HG03521 (cell line): ENCODE results near the gene KRTAP4-9.
"Not testable (repeated sequence)": the region's sequence is repeated elsewhere in the genome, so short reads cannot be mapped to it uniquely, and the experiment has no call there.

Experiments used
- ATAC-seq: cut with Tn5 transposase; IDR thresholded peaks from one replicate; pipeline ENCODE4 v1.9.1; 2021; ENCODE audit warnings: mild to moderate bottlenecking, moderate library complexity; ENCODE audit not compliant: unreplicated experiment

Gene KRTAP4-9

DNA sequence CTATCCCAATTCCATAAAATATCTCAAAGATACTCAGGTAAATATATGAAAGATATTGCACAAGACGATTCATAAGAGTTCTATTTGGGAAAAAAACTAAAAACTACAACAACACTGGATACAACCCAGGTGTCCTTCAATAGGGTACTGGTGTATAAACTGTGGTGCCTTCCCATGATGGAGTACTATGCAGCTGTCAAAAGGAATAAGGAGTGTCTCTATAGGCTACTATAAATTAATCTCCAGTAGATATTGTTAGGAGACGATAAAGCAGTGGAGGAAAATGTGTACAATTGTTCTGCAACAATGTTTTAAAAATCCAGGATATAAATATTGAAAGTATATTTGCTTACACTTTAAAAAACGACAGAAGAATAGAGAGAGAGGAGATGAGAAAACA lies 21.2 kb downstream of the KRTAP4-9 start:
- ATAC-seq: no peak

DNA sequence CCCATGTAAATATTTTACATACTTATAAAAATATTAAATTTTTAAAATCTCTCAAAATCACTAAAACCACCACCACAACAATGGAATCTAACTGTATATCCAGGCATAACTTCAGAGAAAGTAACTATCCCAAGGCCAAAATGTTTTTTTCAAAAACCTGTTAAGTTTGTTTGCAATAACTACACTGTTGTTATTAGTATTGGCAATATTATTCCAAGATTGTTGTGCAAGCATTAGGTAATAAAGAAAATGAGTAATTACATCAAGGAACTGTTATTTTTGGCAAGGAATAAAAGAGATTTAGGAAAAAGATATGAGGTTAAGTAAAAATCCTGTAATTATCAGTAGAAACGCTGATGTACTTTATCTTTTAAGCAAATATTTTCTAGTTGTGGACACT lies 22.2 kb downstream of the KRTAP4-9 start:
- no peak for ATAC-seq

DNA sequence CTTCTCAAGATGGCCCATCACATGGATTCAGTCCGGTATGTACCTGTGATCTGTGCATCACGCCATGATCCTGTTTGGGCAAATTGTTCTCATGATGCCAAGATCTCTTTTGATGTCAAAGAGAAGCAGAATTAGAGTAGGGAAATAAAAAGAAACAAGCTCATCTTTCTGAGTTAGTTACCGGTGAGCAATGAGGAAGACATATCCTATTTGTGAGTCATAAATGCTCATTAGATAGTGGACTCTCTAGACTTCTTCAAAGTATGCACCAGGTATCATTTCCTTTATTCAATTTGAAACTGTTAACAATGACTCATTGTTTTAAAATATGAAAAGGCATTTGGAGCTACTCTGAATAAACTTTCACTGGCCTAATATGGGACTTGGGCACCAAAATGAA lies 26.8 kb downstream of the KRTAP4-9 start:
- ATAC-seq: no peak

DNA sequence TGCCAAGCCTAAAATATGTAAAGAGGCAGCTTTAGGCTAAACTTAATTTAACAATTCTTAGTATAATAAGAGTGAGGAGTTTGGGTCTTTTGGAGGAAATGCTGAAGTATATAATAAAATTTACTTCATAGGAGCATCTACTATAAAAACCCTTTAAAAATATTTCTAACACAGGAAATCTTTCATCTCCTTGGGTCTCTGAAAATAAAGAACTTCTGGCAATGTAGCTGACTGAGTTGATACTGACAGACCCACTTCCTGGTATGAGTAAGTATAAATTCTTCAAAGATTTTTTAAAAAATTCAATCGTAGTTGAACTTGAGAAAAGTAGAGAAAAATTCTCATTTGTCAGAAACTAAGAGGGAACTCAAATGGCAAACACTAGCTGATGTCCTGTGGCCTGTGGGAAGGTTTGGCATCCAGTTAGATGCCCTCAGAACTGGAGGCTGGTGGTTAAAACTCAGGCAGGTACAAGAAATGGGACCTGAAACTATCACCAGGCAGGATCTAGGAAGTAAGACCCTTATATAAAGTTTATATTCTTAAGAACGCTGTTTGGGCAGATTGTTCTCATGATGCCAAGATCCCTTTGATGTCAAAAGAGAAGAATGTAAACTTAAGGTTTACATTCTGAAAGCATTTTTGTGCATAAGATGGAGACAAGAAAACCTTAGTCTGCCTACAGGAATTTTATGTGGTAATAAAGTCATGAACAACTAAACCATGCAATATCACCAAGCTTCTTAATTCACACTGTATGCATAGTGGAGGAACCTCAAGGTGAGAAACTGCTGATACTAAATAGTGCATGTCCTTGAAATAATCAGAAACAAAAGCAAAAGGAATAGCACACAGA lies 28.9 kb downstream of the KRTAP4-9 start:
- ATAC-seq: no peak

DNA sequence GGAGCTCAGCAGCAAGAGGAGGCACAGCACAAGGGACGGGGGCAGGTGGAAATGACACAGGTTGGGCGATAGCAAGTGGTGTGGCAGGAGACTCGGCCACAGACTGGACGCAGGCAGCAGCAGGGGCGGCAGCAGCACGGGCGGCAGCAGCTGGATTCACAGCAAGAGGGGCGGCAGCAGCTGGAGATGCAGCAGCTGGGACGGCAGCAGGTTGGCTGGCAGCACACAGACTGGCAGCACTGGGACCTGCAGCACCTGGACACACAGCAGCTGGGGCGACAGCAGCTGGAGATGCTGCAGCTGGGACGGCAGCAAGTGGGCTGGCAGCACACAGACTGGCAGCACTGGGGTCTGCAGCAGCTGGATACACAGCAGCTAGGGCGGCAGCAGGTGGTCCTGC lies 34.7 kb downstream of the KRTAP4-9 start:
- not testable (repeated sequence) for ATAC-seq

DNA sequence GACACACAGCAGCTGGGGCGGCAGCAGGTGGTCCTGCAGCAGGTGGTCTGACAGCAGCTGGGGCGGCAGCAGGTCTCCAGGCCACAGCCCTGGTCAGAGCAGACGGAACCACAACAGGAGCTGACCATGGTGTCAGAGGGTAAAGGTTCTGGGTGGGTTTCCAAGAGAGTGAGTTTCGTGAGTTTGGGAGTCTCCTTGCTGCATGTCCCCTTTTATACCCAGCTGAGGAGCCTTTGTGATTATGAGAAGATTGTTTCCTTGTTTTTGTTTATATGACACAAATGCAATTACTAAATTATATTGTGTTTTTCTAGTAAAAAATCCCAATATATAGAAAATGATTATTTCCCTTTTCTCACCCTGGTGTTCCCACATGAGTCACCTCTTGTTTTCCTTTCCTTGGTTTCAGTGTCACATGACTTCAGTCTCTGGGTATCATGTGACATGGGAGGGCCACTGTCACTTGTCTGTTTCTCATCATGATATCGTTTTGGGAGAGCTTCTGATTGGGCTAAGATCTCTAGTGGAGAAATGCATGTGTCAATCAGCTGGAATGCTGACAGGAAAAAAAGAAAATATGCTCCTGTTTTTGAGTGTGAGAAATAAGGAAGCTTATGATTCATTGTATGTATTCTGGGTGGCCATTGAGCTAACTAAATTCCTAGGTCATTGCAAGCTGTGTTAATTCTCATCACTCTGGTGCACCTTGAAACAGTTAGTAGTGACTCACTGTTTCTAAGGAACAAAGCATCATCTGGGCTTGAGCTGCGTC lies 35.4 kb downstream of the KRTAP4-9 start, which contains the start of gene KRTAP4-6:
TSS of gene KRTAP4-6 (minus strand) at position 185 of the 772 bp plus-strand sequence. CDS start at position 128, 57 bp downstream.
- ATAC-seq: no peak

DNA sequence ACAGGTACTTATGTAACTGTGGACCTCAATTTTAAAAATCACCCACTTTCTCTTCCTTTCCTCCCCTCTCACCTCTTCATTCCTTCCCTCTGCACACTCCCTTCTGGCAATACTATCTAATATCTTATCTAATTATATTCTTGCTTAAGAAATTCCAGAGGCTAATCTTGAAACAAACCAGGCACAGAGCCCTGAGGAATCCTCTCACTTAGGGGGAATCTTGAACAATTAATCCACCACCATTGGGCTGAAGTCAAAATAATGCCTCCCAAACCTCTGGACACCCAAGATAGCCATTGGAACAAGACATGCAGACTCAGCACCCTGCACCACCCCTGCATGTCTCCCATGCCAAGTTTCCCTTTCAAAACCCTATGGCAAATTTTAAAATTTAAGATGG lies 36.2 kb downstream of the KRTAP4-9 start:
- no peak for ATAC-seq

DNA sequence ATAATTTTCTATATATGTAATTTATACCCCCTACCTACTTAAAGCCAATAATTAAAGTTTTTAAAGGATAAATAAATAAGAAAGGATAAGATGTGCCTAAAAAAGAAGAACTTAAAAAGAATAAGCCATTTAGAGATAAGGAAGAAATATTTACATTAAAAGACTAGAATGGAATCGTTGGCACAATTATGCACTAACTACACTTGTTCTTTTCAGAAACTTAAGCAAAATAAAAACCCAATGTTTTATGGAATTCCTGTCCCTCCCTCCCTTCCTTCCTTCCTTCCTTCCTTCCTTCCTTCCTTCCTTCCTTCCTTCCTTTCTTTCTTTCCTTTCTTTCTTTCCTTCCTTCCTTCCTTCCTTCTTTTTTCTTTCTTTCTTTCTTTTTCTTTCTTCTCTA lies 39.7 kb downstream of the KRTAP4-9 start:
- ATAC-seq: no peak

DNA sequence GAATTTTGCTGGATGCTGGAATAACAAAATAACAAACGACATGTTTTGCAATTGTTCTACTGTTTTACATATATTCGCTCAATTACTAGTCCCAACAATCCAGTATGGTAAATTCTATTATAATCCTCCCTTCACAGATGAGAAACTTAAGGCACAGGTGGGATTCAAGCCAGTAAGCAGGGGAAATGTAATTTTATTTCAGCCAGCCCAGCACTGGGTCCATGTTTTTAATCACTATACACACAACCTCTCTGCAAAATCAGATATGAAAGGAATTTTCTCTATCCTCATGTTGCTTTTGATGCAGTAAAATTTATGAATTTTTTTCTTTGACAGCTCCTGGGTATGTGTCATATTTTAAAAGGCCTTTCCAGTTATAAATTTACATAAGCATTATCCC lies 40.1 kb downstream of the KRTAP4-9 start:
- no peak for ATAC-seq

DNA sequence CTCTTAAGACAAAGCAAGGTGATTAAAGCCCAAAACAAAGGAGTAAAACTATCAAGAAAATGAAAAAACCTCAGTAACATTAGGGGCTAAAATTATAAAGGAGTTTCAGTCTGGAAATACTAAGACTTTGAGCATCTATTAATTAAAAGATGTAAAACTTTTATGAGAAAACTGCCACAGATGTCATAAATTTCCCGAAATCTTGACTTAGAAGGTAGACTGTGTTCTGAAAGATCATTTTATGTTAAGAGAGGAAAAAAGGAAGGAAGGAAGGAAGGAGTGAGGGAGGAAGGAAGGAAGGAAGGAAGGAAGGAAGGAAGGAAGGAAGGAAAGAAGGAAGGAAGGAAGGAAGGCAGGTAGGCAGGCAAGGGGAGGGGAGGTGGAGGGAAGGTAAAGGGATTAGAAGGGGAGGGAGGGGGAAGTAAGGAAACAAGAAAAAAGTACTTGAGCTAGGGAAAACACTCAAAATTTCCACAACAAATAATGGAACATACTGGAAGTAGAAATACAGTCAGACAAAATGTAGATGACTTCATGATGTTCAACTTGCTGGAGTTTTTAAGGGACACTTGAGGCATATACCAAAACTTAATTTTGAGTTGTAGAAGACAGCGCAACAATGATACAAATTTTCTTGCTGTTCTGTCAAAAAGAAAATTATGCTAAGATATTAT lies 42.5 kb downstream of the KRTAP4-9 start:
- no peak for ATAC-seq

DNA sequence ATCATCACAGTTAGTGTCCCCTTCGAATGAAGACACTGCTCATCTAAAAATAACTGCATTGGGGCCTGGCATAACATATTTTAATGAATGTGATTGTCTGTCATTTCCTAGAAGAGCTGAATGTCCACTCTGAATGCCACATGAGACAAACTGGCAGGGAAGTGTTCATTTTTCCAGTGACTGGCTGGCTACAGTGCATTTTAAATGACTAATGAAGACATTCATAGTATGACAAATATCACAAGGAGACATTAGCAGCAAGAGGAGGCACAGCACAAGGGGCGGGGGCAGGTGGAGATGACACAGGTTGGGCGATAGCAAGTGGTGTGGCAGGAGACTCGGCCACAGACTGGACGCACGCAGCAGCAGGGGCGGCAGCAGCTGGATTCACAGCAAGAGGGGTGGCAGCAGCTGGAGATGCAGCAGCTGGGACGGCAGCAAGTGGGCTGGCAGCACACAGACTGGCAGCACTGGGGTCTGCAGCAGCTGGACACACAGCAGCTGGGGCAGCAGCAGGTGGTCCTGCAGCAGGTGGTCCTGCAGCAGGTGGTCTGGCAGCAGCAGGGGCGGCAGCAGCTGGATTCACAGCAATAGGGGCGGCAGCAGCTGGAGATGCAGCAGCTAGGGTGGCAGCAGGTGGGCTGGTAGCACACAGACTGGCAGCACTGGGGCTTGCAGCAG lies 43.9 kb downstream of the KRTAP4-9 start:
- ATAC-seq: not testable (repeated sequence)

DNA sequence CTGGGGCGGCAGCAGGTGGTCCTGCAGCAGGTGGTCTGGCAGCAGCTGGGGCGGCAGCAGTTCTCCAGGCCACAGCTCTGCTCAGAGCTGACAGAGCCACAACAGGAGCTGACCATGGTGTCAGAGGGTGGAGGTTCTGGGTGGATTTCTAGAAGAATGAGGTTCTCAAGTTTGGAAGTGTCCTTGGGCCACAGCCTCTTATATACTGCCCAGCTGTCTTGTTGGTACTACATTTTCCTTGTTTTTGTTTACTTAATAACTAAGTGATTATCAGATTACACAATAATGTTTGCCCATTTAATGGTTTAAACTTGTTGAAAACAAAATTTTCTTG lies 44.4 kb downstream of the KRTAP4-9 start, which contains the start of gene KRTAP4-5:
TSS of gene KRTAP4-5 (minus strand) at position 174 of the 334 bp plus-strand sequence. CDS start at position 116, 58 bp downstream.
- ATAC-seq: no peak

DNA sequence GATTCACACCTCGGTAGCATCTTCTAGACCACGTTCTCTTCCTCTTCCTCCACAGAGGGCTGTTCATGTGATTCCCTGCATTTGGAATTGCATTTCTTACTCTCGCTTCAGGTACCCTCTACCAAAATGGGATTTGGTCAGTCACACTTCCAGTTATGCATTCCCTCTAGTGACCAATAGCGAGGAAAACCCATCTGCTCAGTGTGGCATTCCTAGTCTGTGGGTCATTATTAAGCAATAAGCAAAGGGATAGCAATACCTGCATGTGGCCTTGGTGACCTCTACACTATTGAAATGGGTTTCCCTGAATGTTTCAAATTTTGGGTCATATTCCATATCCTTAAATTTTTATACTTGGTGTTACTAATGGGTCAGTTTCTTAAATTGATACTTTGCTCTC lies 44.8 kb downstream of the KRTAP4-9 start:
- ATAC-seq: no peak

DNA sequence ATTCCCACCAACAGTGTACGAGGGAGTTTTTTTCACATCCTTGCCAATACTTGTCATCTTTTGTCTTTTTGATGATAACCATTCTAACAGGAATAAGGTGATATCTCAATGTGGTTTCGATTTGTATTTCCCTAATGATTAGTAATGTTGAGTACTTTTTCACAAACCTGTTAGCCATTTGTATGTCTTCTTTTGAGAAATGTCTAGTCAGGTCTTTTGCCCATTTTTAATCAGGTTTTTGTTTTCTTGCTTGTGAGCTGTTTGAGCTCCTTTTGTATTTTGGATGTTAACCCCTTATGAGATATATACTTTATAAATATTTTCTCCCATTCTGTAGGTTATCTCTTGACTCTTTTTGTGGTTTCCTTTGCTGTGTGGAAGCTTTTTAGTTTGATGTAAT lies 46.3 kb downstream of the KRTAP4-9 start:
- ATAC-seq: no peak

DNA sequence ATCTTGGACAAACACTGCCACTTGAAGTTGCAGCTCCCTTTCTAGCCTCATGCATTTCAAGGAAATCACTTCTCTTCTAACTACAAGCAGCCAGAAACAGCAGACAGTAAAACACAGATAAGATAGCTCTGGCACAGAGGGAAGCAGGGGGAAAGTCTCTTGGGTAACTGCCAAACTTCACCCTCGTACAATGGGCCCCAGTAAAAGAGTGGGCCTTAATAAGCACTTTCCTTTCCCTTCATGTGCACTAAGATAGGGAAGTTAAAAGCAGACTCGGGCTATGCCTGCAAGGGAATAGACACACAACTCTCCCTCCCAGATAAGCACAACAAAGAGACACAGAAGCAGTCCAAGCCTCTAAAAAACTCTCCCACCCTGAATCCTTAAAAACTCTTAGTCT lies 48.7 kb downstream of the KRTAP4-9 start:
- ATAC-seq: no peak
